Loucy (cell line): ENCODE results near the gene CEP128.

ENCODE experiments used
- CTCF ChIP-seq: fragments of 200-600 bp; sonication (generic); conservative IDR thresholded peaks from 2 replicates; pipeline ENCODE4 v1.5.1; 2014; ENCODE audit warnings: mild to moderate bottlenecking, antibody characterized with exemption, low read length
- EZH2phosphoT487 ChIP-seq: fragments of 200-600 bp; IDR thresholded peaks from 2 replicates; pipeline ENCODE4 v1.6.1; 2018; ENCODE audit warnings: antibody characterized with exemption, mild to moderate bottlenecking, moderate library complexity, borderline replicate concordance

GRCh38 chr14:80955416-80955941 is 13.9 kb upstream of the CEP128 start, which contains the start of gene TSHR:
- no peak for TF ChIP-seq CTCF
- TF ChIP-seq EZH2phosphoT487: no peak
